GM21717 (cell line): ENCODE results near the gene KLHL24.
A peak's percentile ranks its signal among the peaks of the same experiment; 100 is the strongest.
"Not testable (repeated sequence)": the region's sequence is repeated elsewhere in the genome, so short reads cannot be mapped to it uniquely, and the experiment has no call there.

Experiments used
- ATAC-seq: cut with Tn5 transposase; IDR thresholded peaks from one replicate; pipeline ENCODE4 v1.9.1; 2021; ENCODE audit warnings: mild to moderate bottlenecking, moderate library complexity; ENCODE audit not compliant: unreplicated experiment

The KLHL24 gene

GRCh38 chr3:183635431-183636220, at the start of gene KLHL24:
TSS of gene KLHL24 (plus strand) at chr3:183635623. CDS start at chr3:183650357, 14,734 bp downstream.
- peak; percentile 93 for ATAC-seq

DNA sequence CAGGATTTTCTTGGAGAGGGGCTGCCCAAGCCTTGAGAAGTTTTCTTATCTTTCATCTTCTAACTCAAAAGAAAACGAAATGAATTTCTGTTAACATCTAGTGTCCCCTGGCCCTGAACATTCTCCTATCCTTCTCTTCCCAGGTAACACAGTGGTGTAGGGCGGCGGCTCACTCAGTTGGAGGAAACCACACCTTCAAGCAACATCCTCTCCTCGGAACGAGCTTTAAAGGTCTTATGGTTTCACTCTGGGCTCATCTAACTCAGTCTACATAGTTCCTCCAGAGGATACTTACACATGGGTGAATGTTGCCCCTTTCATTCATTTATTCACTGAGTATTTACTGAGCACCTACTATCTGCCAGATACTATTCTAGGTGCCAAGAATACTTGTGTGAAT, 48.9 kb upstream of the KLHL24 start:
- no peak for ATAC-seq

DNA sequence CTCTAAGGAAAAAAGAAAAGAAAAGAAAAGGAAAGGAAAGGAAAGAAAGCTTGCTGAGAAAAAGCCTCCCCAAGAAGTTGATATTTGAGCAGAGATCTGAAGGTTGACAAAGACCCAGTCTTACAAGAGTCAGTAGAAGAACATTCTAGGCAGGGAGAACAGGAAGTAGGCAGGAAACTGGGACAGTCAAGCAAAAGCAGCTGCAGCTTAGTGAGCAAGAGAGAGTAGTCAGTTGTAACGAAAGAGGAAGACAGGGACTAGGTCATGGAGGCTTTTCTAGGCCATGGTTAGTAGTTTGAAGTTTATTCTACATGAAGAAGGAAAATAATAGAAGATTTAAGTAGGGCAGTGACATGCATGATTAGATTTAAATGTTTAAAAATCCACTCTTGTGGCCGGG, 48.1 kb upstream of the KLHL24 start:
- no peak for ATAC-seq

DNA sequence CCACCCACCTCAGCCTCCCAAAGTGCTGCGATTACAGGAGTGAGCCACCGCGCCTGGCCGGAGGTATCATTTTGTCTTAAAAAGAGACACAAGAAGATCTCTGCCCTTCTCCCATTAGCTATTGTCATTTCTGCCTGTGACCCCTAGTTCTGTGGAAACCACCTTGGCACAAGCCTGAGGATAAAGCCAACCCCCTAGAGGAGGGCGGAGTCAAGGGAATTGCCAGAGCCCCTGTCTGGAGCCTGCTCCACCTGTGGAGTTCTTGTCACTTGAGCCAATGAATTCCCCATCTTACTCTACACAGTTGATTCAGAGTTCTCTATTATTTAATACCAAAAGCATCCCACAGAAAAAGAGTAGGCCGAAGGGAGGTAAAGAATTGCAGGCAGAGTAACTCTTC, 45.0 kb upstream of the KLHL24 start:
- no peak for ATAC-seq

- ATAC-seq, result peak; percentile 94
Measured at GRCh38 chr3:183591881-183592521, 43.4 kb upstream of the KLHL24 start.

GRCh38 chr3:183592821-183593220, 42.6 kb upstream of the KLHL24 start:
- ATAC-seq, result no peak

- ATAC-seq, result no peak
Measured at GRCh38 chr3:183594636-183595035, 40.8 kb upstream of the KLHL24 start.

- ATAC-seq, result no peak
Measured at GRCh38 chr3:183597959-183598358, 37.5 kb upstream of the KLHL24 start.

GRCh38 chr3:183611326-183611725, 24.1 kb upstream of the KLHL24 start:
- ATAC-seq, result not testable (repeated sequence)

- no peak for ATAC-seq
Measured at GRCh38 chr3:183613366-183614285, 21.8 kb upstream of the KLHL24 start.

DNA sequence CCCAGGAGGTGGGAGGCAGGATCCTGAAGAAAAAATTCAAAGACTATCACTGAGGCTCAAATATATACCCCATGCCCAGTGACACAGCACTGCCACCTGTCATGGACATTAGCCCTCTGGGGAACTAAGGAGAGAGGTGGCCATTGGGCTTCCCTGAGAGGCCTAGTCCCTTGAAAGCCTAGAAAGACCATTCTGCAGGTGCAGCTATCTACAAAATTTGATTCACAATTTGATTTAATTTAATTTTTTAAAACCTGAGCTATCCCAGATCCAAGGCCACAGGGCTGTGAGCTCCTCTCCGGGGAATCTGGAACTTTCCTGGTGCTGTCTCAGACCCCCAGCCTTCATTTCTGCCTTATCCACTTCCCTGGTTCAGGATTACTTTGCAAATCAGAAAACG, 16.9 kb upstream of the KLHL24 start:
- ATAC-seq, result no peak

- ATAC-seq, result no peak
Measured at GRCh38 chr3:183619010-183619409, 16.4 kb upstream of the KLHL24 start.

DNA sequence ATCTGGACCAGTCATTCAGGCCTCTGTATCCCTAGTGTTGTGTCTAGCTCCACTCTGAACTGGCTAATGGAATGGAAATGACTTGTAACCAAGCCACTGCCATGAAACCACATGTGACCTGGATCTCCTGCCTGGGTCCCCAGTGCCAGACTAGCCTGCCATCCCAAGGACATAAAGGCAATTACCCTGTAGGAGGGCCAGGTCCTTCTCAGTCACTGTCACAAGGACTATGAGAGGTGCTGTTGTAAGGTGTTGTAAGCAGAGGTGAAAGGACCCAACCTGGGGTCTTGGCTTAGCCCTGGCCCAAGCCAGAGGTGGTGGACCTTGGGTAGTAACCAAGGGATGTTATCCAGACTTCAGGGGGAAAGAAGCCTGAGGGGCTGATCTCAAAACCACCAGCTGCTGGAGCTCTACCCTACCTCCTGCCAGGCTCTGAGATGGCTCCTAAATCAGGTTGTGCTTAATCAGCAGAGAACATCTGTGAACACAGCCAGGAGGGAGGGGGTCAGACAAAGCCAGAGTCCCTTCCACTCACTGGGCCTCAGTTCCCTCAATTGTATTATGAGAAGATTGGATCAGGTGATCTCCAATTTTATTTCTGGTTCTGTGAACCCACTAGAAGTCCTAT, 15.7 kb upstream of the KLHL24 start:
- no peak for ATAC-seq

- ATAC-seq, result no peak
Measured at GRCh38 chr3:183620252-183620628, 15.2 kb upstream of the KLHL24 start.

DNA sequence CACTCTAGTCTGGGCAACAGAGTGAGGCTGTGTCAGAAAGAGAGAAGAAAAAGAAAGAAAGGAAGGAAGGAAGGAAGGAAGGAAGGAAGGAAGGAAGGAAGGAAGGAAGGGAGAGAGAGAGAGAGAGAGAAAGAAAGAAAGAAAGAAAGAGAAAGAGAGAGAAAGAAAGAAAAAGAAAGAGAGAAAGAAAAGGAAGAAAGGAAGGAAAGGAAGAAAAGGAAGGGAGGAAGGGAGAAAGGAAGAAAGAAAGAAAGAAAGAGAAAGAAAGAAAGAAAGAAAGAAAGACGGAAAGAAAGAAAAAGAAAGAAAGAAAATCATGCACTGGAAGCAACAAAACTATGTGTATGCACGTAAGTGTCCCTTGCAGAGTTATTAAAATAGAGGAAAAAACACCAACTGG, 12.9 kb upstream of the KLHL24 start:
- ATAC-seq, result not testable (repeated sequence)

DNA sequence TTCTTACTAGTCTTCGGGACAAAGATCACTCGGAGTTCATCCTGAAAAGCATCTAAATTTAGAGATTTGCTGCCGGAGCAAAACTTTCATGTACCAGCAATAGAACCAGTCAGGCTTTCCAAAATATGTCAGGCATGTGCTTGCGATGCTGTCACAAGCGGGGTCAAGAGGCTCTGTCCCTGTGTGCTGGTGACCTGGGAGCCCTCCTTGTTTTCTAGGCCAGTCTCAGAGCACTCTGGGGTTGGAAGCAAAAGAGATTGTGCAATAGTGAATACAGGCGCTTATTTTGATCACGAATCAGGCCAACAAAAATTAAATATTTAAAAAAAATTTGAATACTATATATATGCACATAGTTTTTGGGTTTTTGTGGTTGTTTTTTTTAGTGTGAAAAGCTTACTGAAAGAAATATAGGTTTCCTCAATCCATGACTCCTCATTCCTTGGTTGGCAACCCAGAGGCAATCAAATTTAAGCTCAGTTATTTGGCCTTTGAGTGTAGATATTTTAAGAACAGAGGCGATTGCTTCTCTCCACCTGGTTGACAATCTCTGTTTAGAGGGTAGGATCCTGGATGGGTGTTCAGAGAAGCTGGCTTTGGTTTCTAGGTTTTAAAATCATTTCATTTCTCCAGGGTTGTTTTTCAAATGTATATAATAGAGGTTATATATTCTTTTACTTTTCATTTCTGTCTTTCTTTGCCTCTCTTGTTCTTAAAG, 8.4 kb upstream of the KLHL24 start:
- no peak for ATAC-seq

DNA sequence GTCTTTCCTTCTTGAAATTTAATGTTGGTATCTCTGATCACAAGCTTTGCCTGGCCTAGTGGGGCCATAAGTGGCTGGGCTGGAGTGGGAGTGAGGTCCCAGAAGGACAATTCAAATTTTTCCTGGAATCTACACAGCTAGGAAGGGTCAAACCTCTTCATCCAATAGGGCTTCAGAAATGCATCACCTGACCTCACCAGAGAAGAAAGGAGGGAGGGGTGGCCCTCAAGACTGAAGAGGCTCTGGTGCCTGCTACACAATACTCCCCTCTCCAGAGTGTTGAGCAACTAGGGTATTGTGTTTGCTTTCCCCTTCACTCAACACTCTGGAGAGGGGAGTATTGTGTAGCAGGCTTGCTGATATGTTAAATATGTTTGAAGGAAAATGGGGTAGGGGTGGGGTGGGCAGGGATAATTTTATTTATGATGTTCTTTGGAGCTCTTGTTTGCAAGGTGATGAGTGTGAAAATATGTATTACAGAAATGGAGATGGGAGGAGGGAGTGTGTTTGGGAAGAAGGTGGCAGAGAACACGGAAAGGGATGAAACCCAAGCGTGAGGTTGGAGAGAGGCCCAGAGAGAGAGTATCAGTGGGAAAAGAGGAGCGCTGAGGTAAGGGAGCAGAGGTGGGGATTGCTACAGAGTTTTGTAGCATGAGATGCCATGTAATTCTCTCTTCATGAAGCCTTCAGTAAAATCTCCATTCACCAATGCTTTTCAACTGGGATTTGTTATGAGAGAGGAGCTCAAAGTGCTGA, 5.7 kb upstream of the KLHL24 start:
- ATAC-seq, result no peak

DNA sequence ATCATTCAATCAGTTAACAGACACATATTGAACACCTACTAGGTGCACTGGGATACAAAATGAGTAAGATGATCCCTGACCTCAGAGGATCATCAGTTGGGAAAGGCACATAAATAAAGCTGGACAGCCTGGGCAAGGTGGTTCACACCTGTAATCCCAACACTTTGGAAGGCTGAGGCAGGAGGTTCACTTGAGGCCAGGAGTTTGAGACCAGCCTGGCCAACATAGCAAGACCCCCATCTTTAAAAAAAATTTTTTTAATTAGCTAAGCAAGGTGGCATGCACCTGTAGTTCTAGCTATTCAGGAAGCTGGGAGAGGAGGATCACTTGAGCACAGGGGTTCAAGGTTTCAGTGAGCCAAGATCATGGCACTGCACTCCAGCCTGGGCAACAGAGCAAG, 3.7 kb upstream of the KLHL24 start:
- no peak for ATAC-seq

DNA sequence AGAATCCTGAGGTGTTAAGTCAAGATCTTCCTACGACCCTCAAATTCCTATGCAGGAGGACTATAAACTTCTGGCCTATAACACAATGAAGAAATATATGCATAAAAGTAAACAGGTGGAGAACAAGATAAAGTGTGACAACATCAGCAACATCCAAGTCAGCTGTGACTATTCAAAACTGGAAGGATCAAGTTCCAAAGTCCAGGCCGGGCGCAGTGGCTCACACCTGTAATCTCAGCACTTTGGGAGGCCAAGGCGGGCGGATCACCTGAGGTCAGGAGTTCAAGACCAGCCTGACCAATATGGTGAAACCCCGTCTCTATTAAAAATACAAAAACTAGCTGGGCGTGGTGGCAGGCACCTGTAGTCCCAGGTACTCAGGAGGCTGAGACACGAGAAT, 2.7 kb upstream of the KLHL24 start:
- ATAC-seq, result not testable (repeated sequence)

DNA sequence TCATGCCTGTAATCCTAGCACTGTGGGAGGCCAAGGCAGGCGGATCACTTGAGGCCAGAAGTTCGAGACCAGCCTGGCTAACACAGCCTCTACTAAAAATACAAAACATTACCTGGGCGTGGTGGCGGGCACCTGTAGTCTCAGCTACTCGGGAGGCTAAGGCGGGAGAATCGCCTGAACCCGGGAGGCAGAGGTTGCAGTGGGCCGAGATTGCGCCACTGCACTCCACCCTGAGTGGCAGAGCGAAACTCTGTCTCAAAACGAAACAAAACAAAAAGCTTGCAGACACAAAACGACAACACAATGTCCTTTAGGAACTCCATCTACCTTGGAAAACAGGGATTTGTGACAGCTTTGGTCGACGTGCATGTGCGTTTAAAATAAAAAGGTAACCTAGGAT, 716 bp upstream of the KLHL24 start:
- ATAC-seq, result no peak
